Breast epithelium (tissue), 3 donors: Measurements from ENCODE around the gene KLK7.

Source experiments
- CTCF ChIP-seq, 3 donors: fragments of 450-650 bp; IDR thresholded peaks; one replicate each; pipeline ENCODE4 v1.5.1; 2016 to 2017; ENCODE audit warnings: antibody characterized with exemption in 3 of 3, mild to moderate bottlenecking in 3 of 3, moderate library complexity in 3 of 3
- POLR2A ChIP-seq: fragments of 450-650 bp; IDR thresholded peaks from one replicate; pipeline ENCODE4 v1.6.1; 2016; ENCODE audit warnings: antibody characterized with exemption, mild to moderate bottlenecking, moderate library complexity

- no peak for TF ChIP-seq POLR2A
- TF ChIP-seq CTCF (IDR thresholded peaks at IDR 0.05): no peak
These were observed 14.3 kb upstream of the KLK7 start for GRCh38 chr19:50998061-50998460.
